Effector memory CD8-positive, alpha-beta T cell (primary cell): ENCODE measurements around the gene ERFL.
A peak's percentile ranks its signal among the peaks of the same experiment; 100 is the strongest.

Experiments
- ATAC-seq: fragments of 150-1000 bp; cut with Tn5 transposase; replicated peaks from 2 replicates; pipeline ENCODE4 v1.10.0; 2021; ENCODE audit warnings: mild to moderate bottlenecking, moderate library complexity
- DNase-seq, 3 experiments: peaks; one replicate each; pipeline ENCODE4 v3.0.0; 2021
- H3K27ac Mint-ChIP-seq, 2 donors: one replicate each; pipeline ENCODE4 v1.8.0; 2022; ENCODE audit warnings: mild to moderate bottlenecking in 2 of 2, mixed read lengths in 2 of 2, moderate library complexity in 2 of 2
- H3K27me3 Mint-ChIP-seq, 2 donors: one replicate each; pipeline ENCODE4 v1.8.0; 2022; ENCODE audit warnings: mixed read lengths in 2 of 2
- H3K36me3 Mint-ChIP-seq: one replicate; pipeline ENCODE4 v1.8.0; 2022; ENCODE audit warnings: mild to moderate bottlenecking, moderate library complexity, mixed read lengths; ENCODE audit not compliant: insufficient read depth
- H3K4me1 Mint-ChIP-seq, 2 donors: one replicate each; pipeline ENCODE4 v1.8.0; 2022; ENCODE audit warnings: low read depth in 2 of 2, mixed read lengths in 2 of 2
- H3K4me3 Mint-ChIP-seq, 2 donors: one replicate each; pipeline ENCODE4 v1.8.0; 2022; ENCODE audit warnings: mild to moderate bottlenecking in 2 of 2, mixed read lengths in 2 of 2, moderate library complexity in 2 of 2
- H3K9me3 Mint-ChIP-seq, 2 donors: one replicate each; pipeline ENCODE4 v1.8.0; 2022; ENCODE audit warnings: mixed read lengths in 2 of 2
- total RNA-seq, 9 experiments: gene quantifications; one replicate each; lab custom pipeline; 2026; lab: John Stamatoyannopoulos, UW

ERFL gene
- 0.38 to 11.4 (median 1.4) reads per million in 9 experiments for total RNA-seq

DNA sequence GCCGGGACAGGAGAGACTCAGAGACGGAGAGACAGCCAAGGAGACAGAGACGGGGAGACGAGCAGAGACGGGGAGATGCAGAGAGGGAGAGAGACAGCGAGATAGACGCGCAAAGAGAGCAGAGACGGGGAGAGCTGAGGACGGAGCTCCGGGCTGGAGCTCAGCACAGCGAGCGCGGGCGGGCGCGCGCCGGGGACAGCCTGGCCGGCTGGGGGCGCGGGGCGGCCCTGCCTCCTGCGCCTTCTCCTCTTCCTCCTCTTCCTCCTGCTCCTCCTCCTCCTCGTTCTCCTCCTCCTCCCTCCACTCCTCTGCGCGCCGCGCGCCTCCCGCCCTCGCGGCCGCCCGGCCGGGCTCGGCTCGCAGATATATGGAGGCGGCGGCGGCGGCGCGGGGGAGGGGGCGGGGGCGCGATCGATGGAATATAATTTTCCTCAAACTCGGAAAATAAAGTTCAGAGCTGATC, at the start of gene ERFL:
ERFL (minus strand) TSS at position 229 of the 463 bp plus-strand sequence. CDS start 15,530 bp downstream, outside the sequence.
- Mint-ChIP-seq H3K9me3 (no peaks in the 10 kb centered on the region), H3K27ac (peak within 1 kb of the TSS; percentile 72 to 78), H3K4me1 (peaks cover 21 to 23% of the 10 kb centered on the region in 2 donors), H3K36me3 (peaks cover 13% of the 10 kb centered on the region), H3K4me3 (no peak within 1 kb of the TSS), H3K27me3 (peaks cover 3 to 20% of the 10 kb centered on the region in 2 donors)
- ATAC-seq: peak; percentile 37
- no peak for DNase-seq

DNA sequence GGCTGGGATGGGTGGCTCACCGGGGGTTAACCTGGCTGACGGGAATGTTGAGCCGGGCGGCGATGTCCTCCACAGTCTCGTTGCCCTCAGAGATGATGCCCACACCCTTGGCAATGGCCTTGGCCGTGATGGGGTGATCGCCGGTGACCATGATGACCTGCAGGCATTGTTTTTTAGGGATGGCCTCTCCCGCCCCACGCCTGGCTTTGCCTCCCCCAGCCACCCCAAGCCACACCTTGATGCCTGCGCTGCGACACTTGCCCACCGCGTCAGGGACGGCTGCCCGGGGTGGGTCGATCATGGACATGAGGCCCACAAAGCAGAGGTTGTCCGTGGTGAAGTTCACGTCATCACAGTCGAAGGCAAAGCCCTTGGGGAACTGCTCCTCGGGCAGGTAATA, 49.7 kb upstream of the ERFL start:
- no peaks in the 10 kb centered on the region for H3K27me3 Mint-ChIP-seq
- ATAC-seq: no peak
- H3K36me3 Mint-ChIP-seq: peaks cover 6% of the 10 kb centered on the region
- no peaks in the 10 kb centered on the region for H3K4me1 Mint-ChIP-seq
- no peak overlapping the region for H3K4me3 Mint-ChIP-seq
- H3K9me3 Mint-ChIP-seq: no peaks in the 10 kb centered on the region
- DNase-seq: no peak
- H3K27ac Mint-ChIP-seq: no peak overlapping the region

DNA sequence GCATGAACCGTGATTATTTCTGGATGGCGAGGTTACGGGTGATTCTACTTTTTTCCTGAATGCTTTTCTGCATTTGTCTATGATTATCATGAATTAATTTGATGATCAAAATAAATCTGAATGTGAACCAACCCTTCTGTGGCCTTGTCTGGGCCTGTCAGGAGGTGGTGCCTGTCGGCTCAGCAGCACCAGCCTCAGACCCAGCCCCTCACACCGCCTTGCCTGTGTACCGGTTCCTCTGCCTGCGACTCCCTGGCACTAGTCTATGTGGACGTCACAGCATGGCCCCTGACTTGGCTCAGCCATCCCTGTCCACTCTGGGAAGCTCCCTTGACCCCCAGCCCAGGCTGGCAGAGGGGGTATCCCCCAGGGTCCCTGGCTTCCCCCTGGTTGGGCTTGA, 46.4 kb upstream of the ERFL start:
- Mint-ChIP-seq H3K36me3 (no peaks in the 10 kb centered on the region), H3K4me1 (no peaks in the 10 kb centered on the region), H3K9me3 (no peaks in the 10 kb centered on the region), H3K4me3 (no peak overlapping the region), H3K27ac (no peak overlapping the region), H3K27me3 (no peaks in the 10 kb centered on the region)
- ATAC-seq (no peak), DNase-seq (no peak)

DNA sequence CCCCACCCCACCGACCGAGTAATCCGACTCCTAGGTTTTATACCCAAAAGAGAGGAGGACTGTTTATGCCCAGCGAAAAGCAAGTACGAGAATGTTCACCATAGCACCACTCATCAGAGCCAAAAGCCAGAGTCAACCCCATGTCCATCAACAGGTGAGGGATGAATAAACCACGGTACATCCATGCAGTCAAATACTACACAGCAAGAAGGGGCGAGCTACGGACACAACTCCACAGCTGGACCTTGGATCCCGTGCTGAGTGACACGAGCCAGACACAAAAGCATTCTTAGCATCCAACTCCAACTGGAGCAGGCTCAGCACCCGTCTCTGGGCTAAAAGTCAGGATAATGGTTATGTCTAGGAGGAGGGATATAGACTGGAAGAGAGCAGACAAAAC, 43.1 kb upstream of the ERFL start:
- Mint-ChIP-seq H3K36me3 (peaks cover 2% of the 10 kb centered on the region), H3K4me3 (no peak overlapping the region), H3K27ac (peak overlapping the region in 1 of 2 donors; percentile 33), H3K27me3 (no peaks in the 10 kb centered on the region), H3K9me3 (no peaks in the 10 kb centered on the region), H3K4me1 (no peaks in the 10 kb centered on the region)
- DNase-seq: no peak
- no peak for ATAC-seq

DNA sequence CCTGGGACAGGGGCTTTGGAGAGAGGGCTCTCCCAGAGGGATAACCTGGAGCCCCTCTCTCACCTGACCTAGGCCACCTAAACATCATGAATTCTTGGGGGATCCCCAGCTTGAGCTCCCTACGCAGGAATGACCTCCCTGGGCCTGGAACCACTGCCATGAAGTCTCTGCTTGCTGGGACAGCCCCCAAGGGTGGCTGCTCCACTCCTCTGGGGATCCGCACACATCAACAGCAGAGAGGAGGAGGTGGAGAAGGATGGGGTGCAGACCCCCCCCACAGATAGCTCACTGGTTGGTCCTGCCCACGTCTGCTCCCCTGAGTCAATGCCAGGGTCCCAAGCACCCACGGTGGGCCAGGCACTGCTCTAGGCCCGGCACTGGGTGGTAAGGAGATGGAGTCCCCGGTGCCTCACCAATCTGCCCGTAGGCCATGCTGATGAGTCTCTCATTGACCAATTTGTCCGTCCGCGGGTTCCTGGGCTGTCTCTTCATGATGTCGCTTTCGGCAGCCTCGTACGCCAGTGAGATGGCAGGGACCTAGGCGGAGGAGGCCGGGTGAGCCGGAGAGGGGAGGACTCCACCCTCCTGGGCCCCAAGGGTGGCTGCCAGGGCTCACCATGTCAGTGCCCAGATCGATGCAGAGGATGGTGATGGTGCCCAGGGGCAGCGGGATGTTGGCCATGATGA, 41.7 kb upstream of the ERFL start:
- no peaks in the 10 kb centered on the region for H3K9me3 Mint-ChIP-seq
- ATAC-seq (no peak), DNase-seq (no peak)
- H3K4me1 Mint-ChIP-seq: no peaks in the 10 kb centered on the region
- no peaks in the 10 kb centered on the region for H3K27me3 Mint-ChIP-seq
- no peak overlapping the region for H3K27ac Mint-ChIP-seq
- H3K36me3 Mint-ChIP-seq: peaks cover 2% of the 10 kb centered on the region
- no peak overlapping the region for H3K4me3 Mint-ChIP-seq

DNA sequence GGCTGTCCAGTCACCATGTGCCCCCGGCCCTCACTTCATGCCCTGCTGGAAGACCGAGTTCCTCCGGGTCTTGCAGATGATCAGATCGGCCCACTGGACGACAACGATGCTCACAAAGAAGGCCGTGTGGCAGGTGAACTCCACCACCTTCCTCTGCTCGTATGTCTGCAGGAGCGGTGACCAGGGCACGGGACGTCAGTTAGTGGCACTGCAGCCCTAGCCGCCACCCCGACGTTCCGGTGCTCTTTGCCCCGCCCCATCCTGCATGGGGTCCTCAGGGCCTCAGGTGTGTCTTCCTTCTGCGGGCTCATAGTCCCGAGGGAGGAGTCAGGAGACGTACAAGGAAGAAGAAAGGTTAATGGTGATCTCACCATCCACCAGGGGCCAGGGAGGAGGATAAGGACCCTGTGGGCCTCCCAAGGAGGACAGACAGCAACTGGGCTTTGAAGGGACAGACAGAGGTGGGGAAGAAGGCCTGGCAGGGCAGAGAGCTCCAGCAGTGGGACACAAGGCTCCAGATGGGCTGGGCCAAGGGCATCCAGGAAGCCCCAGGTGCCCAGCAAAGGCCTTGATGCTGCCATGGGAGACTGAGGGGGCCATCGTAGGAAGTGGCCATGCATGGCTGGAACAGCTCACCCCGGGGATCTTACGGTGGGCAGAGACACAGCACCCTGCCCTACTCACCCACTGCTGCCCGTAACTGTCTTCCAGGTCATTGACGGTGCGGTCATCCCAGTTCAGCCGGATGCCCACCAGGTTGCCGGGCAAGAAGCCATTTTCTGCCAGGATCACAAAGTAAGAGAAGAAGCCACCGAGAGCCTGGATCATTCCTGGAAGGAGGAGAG, 40.7 kb upstream of the ERFL start:
- Mint-ChIP-seq H3K9me3 (no peaks in the 10 kb centered on the region), H3K27me3 (no peaks in the 10 kb centered on the region), H3K4me3 (no peak overlapping the region), H3K4me1 (no peaks in the 10 kb centered on the region), H3K36me3 (peaks cover 2% of the 10 kb centered on the region), H3K27ac (no peak overlapping the region)
- ATAC-seq (no peak), DNase-seq (no peak)

DNA sequence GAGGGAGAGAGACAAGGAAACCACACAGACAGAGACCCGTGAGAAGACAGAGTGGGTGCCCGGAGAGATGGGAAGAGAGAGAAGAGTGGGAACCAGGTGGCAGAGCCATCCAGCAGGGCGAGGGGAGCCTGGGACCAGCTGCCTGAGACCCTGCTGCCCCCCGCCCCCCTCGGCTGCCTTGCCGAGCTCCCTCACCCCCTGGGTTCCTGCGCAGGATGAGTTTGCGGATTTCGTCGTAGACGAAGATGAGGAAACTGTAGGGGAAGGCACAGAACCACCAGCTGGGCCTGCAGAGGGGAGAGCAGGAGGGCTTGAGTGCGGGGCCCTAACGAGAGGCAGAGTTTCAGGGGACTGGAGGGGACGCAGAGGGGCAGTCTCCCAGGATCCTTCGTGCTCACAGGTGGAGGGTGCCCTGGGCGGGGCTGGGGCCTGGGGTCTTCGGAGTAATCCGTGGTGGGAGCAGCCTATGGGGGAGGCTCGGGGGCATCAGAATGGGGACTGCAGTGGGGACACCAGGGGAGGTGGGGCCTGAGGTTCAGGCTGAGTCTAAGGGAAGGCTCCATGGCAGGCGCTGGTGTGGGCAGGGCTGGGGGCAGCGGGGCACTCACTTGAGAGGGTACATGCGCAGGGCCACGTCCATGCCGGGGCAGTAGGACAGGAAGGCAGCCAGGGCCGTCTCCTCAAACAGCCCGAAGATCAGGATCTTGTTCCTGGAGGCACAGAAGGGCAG, 39.0 kb upstream of the ERFL start:
- no peak for ATAC-seq
- no peaks in the 10 kb centered on the region for H3K27me3 Mint-ChIP-seq
- DNase-seq: no peak
- no peak overlapping the region for H3K4me3 Mint-ChIP-seq
- H3K36me3 Mint-ChIP-seq: peaks cover 2% of the 10 kb centered on the region
- H3K27ac Mint-ChIP-seq: peak overlapping the region in 1 of 2 donors; percentile 38
- H3K9me3 Mint-ChIP-seq: no peaks in the 10 kb centered on the region
- H3K4me1 Mint-ChIP-seq: no peaks in the 10 kb centered on the region

DNA sequence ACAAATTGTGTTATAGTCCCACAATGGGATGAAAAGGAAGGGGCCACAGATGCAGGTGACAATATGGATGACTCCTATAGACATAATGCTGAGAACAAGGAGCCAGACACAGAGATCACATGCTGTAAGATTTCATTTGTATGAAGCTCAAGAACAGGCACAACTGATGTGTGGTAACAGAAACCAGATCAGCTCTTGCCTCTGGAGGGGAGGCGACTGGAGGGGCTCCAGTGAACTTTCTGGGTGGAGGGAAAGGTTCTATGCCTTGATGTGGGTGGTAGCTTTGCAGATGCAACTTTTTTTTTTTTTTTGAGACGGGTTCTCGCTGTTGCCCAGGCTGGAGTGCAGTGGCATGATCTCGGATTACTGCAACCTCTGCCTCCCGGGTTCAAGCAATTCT, 36.9 kb upstream of the ERFL start:
- Mint-ChIP-seq H3K4me3 (no peak overlapping the region), H3K27me3 (no peaks in the 10 kb centered on the region), H3K36me3 (peaks cover 2% of the 10 kb centered on the region), H3K4me1 (no peaks in the 10 kb centered on the region), H3K27ac (no peak overlapping the region), H3K9me3 (no peaks in the 10 kb centered on the region)
- no peak for ATAC-seq
- no peak for DNase-seq

DNA sequence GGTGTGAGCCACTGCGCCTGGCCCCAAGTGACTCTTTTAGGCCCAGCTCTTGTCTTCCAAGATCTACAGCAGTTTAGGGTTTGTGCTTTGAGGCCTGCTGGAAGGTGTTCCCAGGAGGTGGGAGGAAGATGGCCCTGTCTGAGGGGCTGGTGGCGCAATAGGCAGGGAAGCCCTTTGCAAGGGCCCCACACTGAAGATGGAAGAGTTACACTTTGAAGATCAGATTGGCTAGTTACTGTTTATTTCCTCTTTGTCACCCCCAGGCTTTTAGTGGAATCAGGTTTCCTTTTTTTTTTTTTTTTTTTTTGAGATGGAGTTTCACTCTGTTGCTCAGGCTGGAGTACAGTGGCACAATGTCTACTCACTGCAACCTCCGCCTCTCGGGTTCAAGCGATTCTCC, 32.7 kb upstream of the ERFL start:
- no peak for ATAC-seq
- Mint-ChIP-seq H3K27ac (no peak overlapping the region), H3K4me3 (no peak overlapping the region), H3K4me1 (peaks cover 17% of the 10 kb centered on the region in 2 donors), H3K9me3 (no peaks in the 10 kb centered on the region), H3K36me3 (peaks cover 18% of the 10 kb centered on the region), H3K27me3 (no peaks in the 10 kb centered on the region)
- no peak for DNase-seq

DNA sequence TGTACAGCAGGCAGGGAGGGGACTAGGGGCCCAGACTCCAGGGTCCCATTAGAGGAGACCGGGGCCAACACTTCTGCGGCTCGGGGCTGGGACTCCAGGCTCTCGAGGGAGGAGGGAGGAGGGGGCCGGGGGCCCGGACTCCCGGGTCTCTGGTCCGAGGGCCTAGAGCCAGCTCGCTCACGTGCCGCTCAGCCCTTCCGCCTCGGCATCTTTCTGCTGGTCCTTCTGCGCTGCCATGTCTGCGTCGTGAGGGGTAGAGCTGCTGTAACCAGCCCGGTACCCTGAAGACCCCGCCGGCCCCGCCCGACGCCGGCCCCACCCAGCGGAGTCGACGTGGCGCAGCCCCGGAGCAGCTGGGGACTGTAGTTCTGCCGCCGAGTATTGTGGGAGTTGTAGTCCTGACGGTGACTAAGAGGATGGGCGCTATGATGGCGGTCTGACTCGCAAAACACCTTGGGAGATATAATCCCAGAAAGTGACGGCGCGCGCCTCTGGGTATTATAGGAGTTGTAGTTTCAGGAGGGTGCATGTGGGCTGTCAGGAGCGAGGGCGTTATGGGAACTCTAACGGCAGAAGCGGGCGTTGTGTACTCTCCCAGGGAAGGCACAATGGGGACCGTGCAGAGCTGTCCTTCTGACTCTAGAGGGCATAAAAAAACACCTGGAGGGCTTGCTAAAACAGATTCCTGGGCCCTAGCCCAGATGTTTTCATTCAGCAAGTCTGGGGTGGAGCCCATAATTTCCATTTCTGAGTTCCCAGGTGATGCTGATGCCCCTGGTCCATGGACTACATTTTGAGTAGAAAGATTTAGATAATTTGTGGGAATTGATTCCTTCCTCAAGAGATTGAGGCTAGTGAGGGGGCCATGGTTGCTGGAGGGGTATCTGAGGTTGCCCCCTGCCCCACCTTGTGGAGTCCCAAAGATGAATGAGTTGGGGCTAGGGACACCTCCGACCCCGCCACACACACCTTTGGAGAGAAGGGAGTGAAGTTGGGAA, 31.1 kb upstream of the ERFL start, which contains the start of gene RABAC1:
RABAC1 (minus strand) TSS at position 266 of the 998 bp plus-strand sequence; CDS start at position 237, 29 bp downstream.
- H3K27me3 Mint-ChIP-seq: no peaks in the 10 kb centered on the region

DNA sequence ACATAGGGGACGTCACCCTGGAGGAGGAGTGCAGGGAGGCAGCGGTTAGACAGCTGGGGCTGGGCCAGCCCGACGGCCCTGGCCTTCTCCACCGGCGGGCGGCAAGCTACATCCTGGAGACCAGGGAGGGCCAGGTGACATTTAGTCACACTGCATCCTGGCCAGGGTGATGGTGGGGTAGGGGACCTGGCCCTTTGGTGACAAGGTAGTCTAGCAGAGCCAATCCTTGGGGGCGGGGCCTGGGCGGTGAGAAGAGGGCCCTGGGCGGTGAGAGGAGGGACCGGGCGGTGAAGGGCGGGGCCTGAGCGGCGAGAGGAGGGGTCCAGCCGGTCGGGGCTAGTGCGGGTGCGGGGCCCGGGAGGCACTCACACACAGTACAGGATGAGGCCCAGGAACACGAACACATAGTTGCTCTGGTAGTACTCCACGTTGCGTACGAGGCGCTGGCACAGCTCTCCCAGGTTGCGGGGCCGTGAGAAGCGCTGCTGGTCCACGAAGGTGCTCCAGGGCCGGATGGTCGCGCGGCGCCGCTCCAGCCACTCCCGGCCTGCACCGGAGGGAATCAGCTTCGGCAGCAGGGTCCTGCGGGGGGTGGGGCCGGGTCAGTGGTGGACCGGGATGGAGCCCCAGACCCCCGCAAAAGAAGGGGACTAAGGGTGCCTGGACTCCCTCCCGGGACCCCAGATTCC, 30.3 kb upstream of the ERFL start:
- H3K4me3 Mint-ChIP-seq: peak overlapping the region; percentile 83
- ATAC-seq (peak; percentile 59), DNase-seq (peak; percentile 70 to 75 (median 73))
- no peaks in the 10 kb centered on the region for H3K27me3 Mint-ChIP-seq
- peaks cover 20% of the 10 kb centered on the region in 2 donors for H3K4me1 Mint-ChIP-seq
- peak overlapping the region; percentile 93 for H3K27ac Mint-ChIP-seq
- H3K9me3 Mint-ChIP-seq: no peaks in the 10 kb centered on the region
- H3K36me3 Mint-ChIP-seq: peaks cover 26% of the 10 kb centered on the region

More for the DNA sequence above, 31.1 kb upstream of the ERFL start, which contains the start of gene RABAC1:
- Mint-ChIP-seq H3K9me3 (no peaks in the 10 kb centered on the region), H3K27ac (peak within 1 kb of the TSS; percentile 93), H3K36me3 (peaks cover 22% of the 10 kb centered on the region), H3K4me1 (peaks cover 20% of the 10 kb centered on the region in 2 donors), H3K4me3 (peak within 1 kb of the TSS; percentile 83)
- peak; percentile 88 for ATAC-seq
- peak; percentile 77 to 85 (median 78) for DNase-seq

DNA sequence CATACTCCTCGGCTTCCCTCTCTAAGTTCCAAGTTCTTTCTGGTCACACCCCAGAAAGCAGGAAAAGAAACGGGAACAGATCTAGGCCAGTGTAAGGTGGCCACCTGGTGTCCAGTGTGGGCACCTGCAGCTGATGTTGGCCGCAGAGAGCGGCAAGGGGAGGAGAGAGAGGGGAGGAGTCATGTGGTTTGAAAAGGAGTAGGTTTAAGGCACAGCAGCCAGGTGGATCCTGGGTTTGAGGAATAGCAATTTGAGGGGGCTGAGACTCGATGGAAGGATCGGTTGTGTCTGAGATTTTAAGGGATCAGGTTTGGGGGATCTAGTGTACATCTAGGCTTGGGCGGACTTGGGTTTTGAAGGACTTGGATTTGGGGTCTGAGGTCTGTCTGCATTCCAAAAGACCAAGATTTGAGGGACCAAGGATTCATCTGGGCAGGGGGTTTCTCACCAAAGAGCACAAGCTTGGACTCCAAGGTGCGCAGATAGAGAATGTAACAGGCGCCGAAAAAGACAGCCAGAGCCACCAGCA, 29.7 kb upstream of the ERFL start:
- Mint-ChIP-seq H3K27me3 (no peaks in the 10 kb centered on the region), H3K9me3 (no peaks in the 10 kb centered on the region), H3K4me3 (peak overlapping the region; percentile 83), H3K4me1 (peaks cover 20% of the 10 kb centered on the region in 2 donors), H3K27ac (peak overlapping the region; percentile 93), H3K36me3 (peaks cover 26% of the 10 kb centered on the region)
- peak; percentile 18 for ATAC-seq
- DNase-seq: peak in 1 of 3 experiments; percentile 30
